HG03571 (cell line): ENCODE results near the gene SLC9B1.
"Not testable (repeated sequence)": the region's sequence is repeated elsewhere in the genome, so short reads cannot be mapped to it uniquely, and the experiment has no call there.

Source experiments
- ATAC-seq: cut with Tn5 transposase; IDR thresholded peaks from one replicate; pipeline ENCODE4 v1.9.1; 2021; ENCODE audit not compliant: unreplicated experiment

SLC9B1 gene

DNA sequence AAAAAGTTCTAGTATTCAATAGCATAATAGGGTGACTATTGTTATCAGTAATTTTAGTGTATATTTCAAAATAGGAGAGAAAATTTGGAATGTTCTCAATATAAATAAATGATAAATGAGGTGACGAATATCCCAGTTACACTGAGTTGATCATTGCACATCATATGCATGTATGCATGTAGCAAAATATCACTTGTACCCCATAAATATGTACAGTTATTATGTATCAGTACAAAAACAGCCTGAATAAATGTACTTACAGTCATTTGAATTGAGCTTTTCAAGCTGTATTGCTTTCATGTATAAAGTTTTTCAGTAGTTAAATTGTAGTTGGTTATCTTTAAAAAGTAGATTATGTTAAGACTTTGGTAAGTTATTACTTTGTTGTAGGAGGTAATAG, 138.2 kb downstream of the SLC9B1 start:
- ATAC-seq = no peak

DNA sequence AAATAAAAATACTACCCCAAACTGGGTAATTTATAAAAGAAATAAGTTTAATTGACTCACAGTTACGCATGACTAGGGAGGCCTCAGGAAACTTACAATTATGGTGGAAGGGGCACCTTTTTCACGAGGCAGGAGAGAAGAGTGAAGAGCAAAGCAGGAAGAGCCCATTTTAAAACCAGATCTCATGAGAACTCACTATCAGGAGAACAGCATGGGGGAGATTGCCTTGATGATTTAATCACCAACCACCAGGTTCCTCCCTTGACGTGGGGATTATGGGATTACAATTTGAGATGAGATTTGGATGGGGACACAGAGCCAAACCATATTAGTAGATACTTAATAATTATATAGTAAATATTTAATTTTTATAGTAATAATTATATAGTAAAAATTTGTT, 140.6 kb downstream of the SLC9B1 start:
- no peak for ATAC-seq

GRCh38 chr4:102878349-102878748, 141.2 kb downstream of the SLC9B1 start:
- not testable (repeated sequence) for ATAC-seq

- ATAC-seq = not testable (repeated sequence)
These were observed 141.9 kb downstream of the SLC9B1 start for GRCh38 chr4:102877477-102878106.

GRCh38 chr4:102871772-102872171, 147.7 kb downstream of the SLC9B1 start:
- no peak for ATAC-seq

- ATAC-seq = peak; percentile 15
These were observed 149.8 kb downstream of the SLC9B1 start for GRCh38 chr4:102869569-102870197.

- peak; percentile 90 for ATAC-seq
These were observed 150.5 kb downstream of the SLC9B1 start, which contains the start of gene CISD2 for GRCh38 chr4:102868781-102869568. Gene CISD2 (plus strand): TSS chr4:102868992. CDS start chr4:102869085, 93 bp downstream.

- no peak for ATAC-seq
These were observed 151.2 kb downstream of the SLC9B1 start for GRCh38 chr4:102868153-102868780.

- no peak for ATAC-seq
These were observed 152.0 kb downstream of the SLC9B1 start for GRCh38 chr4:102867278-102868152.

- ATAC-seq = not testable (repeated sequence)
These were observed 154.2 kb downstream of the SLC9B1 start for GRCh38 chr4:102865327-102865726.

DNA sequence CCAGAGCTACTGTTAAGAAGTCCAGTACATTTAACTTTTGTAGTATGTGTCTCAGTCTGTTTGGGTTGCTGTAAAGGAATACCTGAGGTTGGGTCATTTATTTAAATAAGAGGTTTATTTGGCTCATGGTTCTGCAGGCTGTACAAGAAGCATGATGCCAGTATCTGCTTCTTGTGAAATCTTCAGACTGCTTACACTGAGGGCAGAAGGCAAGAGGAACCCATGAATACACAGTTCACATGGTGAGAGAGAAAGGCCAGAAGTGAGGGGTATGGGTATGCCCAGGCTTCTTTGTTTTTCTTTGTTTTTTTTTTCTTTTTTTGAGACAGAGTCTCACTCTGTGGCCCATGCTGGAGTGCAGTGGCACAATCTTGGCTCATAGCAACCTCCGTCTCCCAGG, 156.8 kb downstream of the SLC9B1 start:
- ATAC-seq = no peak

- no peak for ATAC-seq
These were observed 157.5 kb downstream of the SLC9B1 start for GRCh38 chr4:102862016-102862415.

GRCh38 chr4:102860611-102861324, 158.7 kb downstream of the SLC9B1 start:
- no peak for ATAC-seq

GRCh38 chr4:102858828-102859464, 160.6 kb downstream of the SLC9B1 start:
- no peak for ATAC-seq
